ENCODE results near the gene MAPK10.

GRCh38 chr4:86099348-86099747 is 260.5 kb downstream of the MAPK10 start:
- TF ChIP-seq CTCF (IDR thresholded peaks at IDR 0.05) (no peak), POLR2A (IDR thresholded peaks at IDR 0.05) (no peak)

Data from prostate gland (tissue), 2 donors.